SU-DHL-6 (cell line): ENCODE results near the gene SYK.

Source experiments
- H2AFZ ChIP-seq: fragments of 200-600 bp; sonication (generic); 2 replicates; pipeline ENCODE4 v1.6.1; 2014; ENCODE audit warnings: low read depth, mild to moderate bottlenecking, moderate library complexity, mixed read lengths, antibody characterized with exemption, low read length; ENCODE audit not compliant: severe bottlenecking
- H3F3A ChIP-seq: fragments of 200-600 bp; shearing (Covaris generic); 2 replicates; pipeline ENCODE4 v1.6.0; 2016; ENCODE audit warnings: antibody characterized with exemption, mild to moderate bottlenecking; ENCODE audit not compliant: insufficient read depth
- H3K27ac ChIP-seq: fragments of 200-600 bp; sonication (generic); 2 replicates; pipeline ENCODE4 v1.5.1; 2016; ENCODE audit warnings: low read depth, mild to moderate bottlenecking, low read length, moderate library complexity, mixed read lengths
- H3K27me3 ChIP-seq: fragments of 200-600 bp; sonication (generic), shearing (Covaris generic); 2 replicates; pipeline ENCODE4 v1.6.0; 2014; ENCODE audit warnings: mild to moderate bottlenecking, low read length
- H3K36me3 ChIP-seq: fragments of 200-600 bp; sonication (generic); 2 replicates; pipeline ENCODE4 v1.6.1; 2014; ENCODE audit warnings: mild to moderate bottlenecking, low read length, mixed read lengths
- H3K4me2 ChIP-seq: fragments of 300-600, 200-600 bp; shearing (Covaris generic), sonication (generic); 2 replicates; pipeline ENCODE4 v1.6.0; 2014; ENCODE audit warnings: low read length, low read depth, mild to moderate bottlenecking; ENCODE audit not compliant: poor library complexity, severe bottlenecking
- H3K4me3 ChIP-seq: fragments of 200-600 bp; sonication (generic); 2 replicates; pipeline ENCODE4 v1.5.1; 2014; ENCODE audit warnings: antibody characterized with exemption, low read length, mild to moderate bottlenecking, mixed read lengths; ENCODE audit not compliant: insufficient read depth, poor library complexity, severe bottlenecking
- H3K79me2 ChIP-seq: fragments of 200-600 bp; sonication (generic); 2 replicates; pipeline ENCODE4 v1.6.1; 2014; ENCODE audit warnings: mild to moderate bottlenecking, low read length, moderate library complexity; ENCODE audit not compliant: insufficient read depth
- H3K9ac ChIP-seq: fragments of 200-600 bp; sonication (generic); 2 replicates; pipeline ENCODE4 v1.7.0; 2014; ENCODE audit warnings: mild to moderate bottlenecking, low read length
- H3K9me2 ChIP-seq: fragments of 200-600 bp; sonication (generic); replicated peaks from 2 replicates; pipeline ENCODE4 v1.6.1; 2014; ENCODE audit warnings: low read length; ENCODE audit not compliant: insufficient read depth
- H3K9me3 ChIP-seq: fragments of 200-600 bp; sonication (generic); 2 replicates; pipeline ENCODE4 v1.6.1; 2014; ENCODE audit warnings: low read length, mixed read lengths; ENCODE audit not compliant: insufficient read depth
- H4K20me1 ChIP-seq: fragments of 200-600 bp; sonication (generic); 2 replicates; pipeline ENCODE4 v1.6.1; 2014; ENCODE audit warnings: low read depth, mild to moderate bottlenecking, antibody characterized with exemption, low read length, moderate library complexity, mixed read lengths
- EZH2phosphoT487 ChIP-seq: fragments of 200-600 bp; sonication (generic), shearing (Covaris generic); conservative IDR thresholded peaks from 2 replicates; pipeline ENCODE4 v1.6.1; 2018; ENCODE audit warnings: mild to moderate bottlenecking, antibody characterized with exemption, low read length, moderate library complexity, mixed read lengths
- TF ChIP-seq, protein P1 (sequence below): fragments of 200-600 bp; sonication (generic); IDR thresholded peaks from one replicate; pipeline ENCODE4 v1.5.1; 2017; ENCODE audit warnings: antibody characterized with exemption, mild to moderate bottlenecking, low read length, moderate library complexity; ENCODE audit not compliant: insufficient read depth, poor library complexity, severe bottlenecking

SYK gene

DNA sequence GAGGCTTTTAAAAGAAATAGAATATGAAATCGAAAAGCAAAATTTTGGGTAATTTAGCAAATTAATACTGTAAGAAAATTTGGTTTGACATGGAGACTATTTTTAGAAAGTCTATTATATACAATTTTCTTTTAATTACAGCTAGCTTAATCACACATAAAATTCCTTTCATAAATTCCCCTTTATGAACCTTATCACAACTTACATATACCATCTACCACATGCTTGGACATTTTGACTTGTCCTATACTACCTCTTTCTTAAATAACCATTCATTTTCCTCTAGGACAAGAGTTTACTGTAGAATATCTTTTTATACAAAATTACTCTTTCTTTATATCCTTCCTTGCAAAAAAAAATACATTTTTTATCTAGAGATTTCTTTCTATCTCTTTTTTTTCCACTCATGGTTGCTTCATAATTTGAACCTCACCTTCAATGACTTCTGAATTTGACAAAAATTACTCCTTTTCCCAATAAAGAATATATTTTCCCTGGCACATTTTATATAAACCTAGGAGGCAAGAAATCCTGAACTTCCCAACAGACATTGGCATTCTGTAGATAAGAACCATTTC, 34.0 kb upstream of the SYK start:
- no peak overlapping the region for H3K27ac ChIP-seq
- H3K9ac ChIP-seq, result no peak overlapping the region
- peaks cover 7% of the 10 kb centered on the region; the same call in 1 of the 2 replicates for H3K36me3 ChIP-seq
- no peaks in the 10 kb centered on the region for H3K27me3 ChIP-seq
- H4K20me1 ChIP-seq, result no peaks in the 10 kb centered on the region
- H3K9me3 ChIP-seq, result peaks cover 35% of the 10 kb centered on the region
- TF ChIP-seq, protein P1, sequence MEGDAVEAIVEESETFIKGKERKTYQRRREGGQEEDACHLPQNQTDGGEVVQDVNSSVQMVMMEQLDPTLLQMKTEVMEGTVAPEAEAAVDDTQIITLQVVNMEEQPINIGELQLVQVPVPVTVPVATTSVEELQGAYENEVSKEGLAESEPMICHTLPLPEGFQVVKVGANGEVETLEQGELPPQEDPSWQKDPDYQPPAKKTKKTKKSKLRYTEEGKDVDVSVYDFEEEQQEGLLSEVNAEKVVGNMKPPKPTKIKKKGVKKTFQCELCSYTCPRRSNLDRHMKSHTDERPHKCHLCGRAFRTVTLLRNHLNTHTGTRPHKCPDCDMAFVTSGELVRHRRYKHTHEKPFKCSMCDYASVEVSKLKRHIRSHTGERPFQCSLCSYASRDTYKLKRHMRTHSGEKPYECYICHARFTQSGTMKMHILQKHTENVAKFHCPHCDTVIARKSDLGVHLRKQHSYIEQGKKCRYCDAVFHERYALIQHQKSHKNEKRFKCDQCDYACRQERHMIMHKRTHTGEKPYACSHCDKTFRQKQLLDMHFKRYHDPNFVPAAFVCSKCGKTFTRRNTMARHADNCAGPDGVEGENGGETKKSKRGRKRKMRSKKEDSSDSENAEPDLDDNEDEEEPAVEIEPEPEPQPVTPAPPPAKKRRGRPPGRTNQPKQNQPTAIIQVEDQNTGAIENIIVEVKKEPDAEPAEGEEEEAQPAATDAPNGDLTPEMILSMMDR, result no peak
- no peak for TF ChIP-seq EZH2phosphoT487
- no peak overlapping the region for H3K4me3 ChIP-seq
- H2AFZ ChIP-seq, result no peak overlapping the region
- H3K9me2 ChIP-seq, result no peaks in the 10 kb centered on the region
- H3K79me2 ChIP-seq, result no peaks in the 10 kb centered on the region
- no peak overlapping the region for H3K4me2 ChIP-seq
- H3F3A ChIP-seq, result no peaks in the 10 kb centered on the region

DNA sequence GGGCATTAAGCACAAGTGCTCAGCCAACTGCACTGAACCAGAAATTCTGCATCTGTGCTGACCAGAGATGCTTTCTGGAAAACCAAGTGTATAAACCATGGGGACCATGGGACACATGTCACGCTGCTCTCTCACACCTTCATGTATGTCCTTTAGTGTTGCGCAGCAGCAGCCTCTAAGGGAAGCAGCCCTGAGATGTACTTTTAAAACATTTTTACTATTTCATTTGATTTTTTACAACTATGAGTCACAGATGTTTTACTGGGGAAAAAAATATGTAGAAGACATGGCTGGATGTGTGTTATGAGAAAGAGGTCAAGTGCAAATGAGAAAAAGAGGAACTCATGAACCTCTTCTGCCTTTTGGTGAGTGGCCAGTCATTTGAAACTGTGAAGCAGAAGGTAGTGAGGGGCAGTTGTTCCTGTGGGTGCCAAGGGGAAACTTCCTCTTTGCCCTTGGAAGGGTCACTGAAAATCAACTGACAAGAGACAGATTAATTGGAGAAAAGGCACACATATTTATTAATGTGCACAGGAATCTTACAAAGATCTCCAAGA, 31.4 kb upstream of the SYK start:
- Histone ChIP-seq H3K4me3 (no peak overlapping the region), H3K9me2 (no peaks in the 10 kb centered on the region), H3K9me3 (peaks cover 30% of the 10 kb centered on the region), H2AFZ (no peak overlapping the region), H3K27ac (no peak overlapping the region), H3K79me2 (no peaks in the 10 kb centered on the region), H3K36me3 (peaks cover 7% of the 10 kb centered on the region; the same call in 1 of the 2 replicates), H4K20me1 (no peaks in the 10 kb centered on the region), H3F3A (no peaks in the 10 kb centered on the region), H3K9ac (no peak overlapping the region), H3K4me2 (no peak overlapping the region), H3K27me3 (no peaks in the 10 kb centered on the region)
- TF ChIP-seq, protein P1, result no peak
- TF ChIP-seq EZH2phosphoT487, result no peak

DNA sequence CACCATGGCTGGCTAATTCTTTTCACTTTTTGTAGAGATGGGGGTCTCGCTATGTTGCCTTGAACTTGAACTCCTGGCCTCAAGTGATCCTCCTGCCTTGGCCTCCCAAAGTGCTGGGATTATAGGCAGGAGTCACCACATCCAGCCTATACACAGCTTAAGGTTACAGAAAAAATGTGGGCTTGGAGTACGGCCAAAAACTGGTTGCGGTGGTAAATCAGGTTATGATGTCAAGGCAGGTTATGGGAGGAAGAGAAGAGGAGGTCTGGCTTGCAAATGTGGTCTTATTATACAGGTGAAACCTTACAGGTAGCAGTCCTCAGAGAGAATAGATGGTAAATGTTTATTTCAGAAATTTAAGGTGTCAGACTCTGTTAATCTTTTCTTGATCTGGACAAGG, 30.7 kb upstream of the SYK start:
- Histone ChIP-seq H4K20me1 (no peaks in the 10 kb centered on the region), H3K4me2 (no peak overlapping the region), H3K27me3 (no peaks in the 10 kb centered on the region), H2AFZ (no peak overlapping the region), H3K27ac (no peak overlapping the region), H3K4me3 (no peak overlapping the region), H3K9ac (no peak overlapping the region), H3K9me2 (no peaks in the 10 kb centered on the region), H3K36me3 (peaks cover 7% of the 10 kb centered on the region; the same call in 1 of the 2 replicates), H3K9me3 (peaks cover 23% of the 10 kb centered on the region), H3F3A (no peaks in the 10 kb centered on the region), H3K79me2 (no peaks in the 10 kb centered on the region)
- TF ChIP-seq EZH2phosphoT487, result no peak
- TF ChIP-seq, protein P1, result no peak
